H9 (cell line): Measurements from ENCODE around the gene SPTBN5. TPM values are rescaled to one million over a fixed set of nuclear protein-coding genes. Genes with fewer than 3 reads are reported as not detected.

Experiments
- DNase-seq: peaks from one replicate; pipeline ENCODE4 v3.0.0-alpha.2; 2017
- H2AFZ ChIP-seq: one replicate; pipeline ENCODE4 v1.6.1; 2013; ENCODE audit warnings: mild to moderate bottlenecking, low read length, control low read depth, moderate library complexity
- H2AK5ac ChIP-seq: 2 replicates; pipeline ENCODE4 v1.6.1; 2013; ENCODE audit warnings: low read length, control low read depth, mixed read lengths; ENCODE audit not compliant: insufficient read length
- H2BK120ac ChIP-seq: one replicate; pipeline ENCODE4 v1.6.1; 2013; ENCODE audit warnings: low read depth, mild to moderate bottlenecking, low read length, control low read depth, inconsistent platforms; ENCODE audit not compliant: poor library complexity, severe bottlenecking
- H2BK12ac ChIP-seq: 2 replicates; pipeline ENCODE4 v1.6.1; 2013; ENCODE audit warnings: low read length, control low read depth, mixed read lengths, low read depth; ENCODE audit not compliant: insufficient read length
- H2BK15ac ChIP-seq: 2 replicates; pipeline ENCODE4 v1.6.1; 2013; ENCODE audit warnings: low read depth, low read length, control low read depth
- H2BK20ac ChIP-seq: one replicate; pipeline ENCODE4 v1.6.1; 2013; ENCODE audit warnings: low read depth, mild to moderate bottlenecking, low read length, control low read depth, inconsistent platforms; ENCODE audit not compliant: poor library complexity, severe bottlenecking
- H2BK5ac ChIP-seq: 2 replicates; pipeline ENCODE4 v1.6.1; 2013; ENCODE audit warnings: low read length, control low read depth, mixed read lengths; ENCODE audit not compliant: insufficient read length
- H3K14ac ChIP-seq: 2 replicates; pipeline ENCODE4 v1.6.1; 2013; ENCODE audit warnings: low read length, control low read depth; ENCODE audit not compliant: insufficient read depth
- H3K18ac ChIP-seq: 2 replicates; pipeline ENCODE4 v1.6.1; 2013; ENCODE audit warnings: low read depth, mild to moderate bottlenecking, mixed read lengths, low read length, control low read depth; ENCODE audit not compliant: insufficient read length
- H3K23ac ChIP-seq: 2 replicates; pipeline ENCODE4 v1.6.1; 2013; ENCODE audit warnings: low read length, control low read depth, mixed read lengths, low read depth; ENCODE audit not compliant: insufficient read length
- H3K23me2 ChIP-seq: 2 replicates; pipeline ENCODE4 v1.6.1; 2013; ENCODE audit warnings: low read depth, mild to moderate bottlenecking, mixed read lengths, low read length, control low read depth; ENCODE audit not compliant: insufficient read length, poor library complexity, severe bottlenecking
- H3K27ac ChIP-seq: 2 replicates; pipeline ENCODE4 v1.5.1; 2013; ENCODE audit warnings: low read length, control low read depth, mixed read lengths, low read depth; ENCODE audit not compliant: insufficient read length
- H3K27me3 ChIP-seq: 2 replicates; pipeline ENCODE4 v1.6.1; 2013; ENCODE audit warnings: low read length, control low read depth, inconsistent platforms; ENCODE audit not compliant: insufficient read depth
- H3K4ac ChIP-seq: 2 replicates; pipeline ENCODE4 v1.6.1; 2013; ENCODE audit warnings: low read depth, mild to moderate bottlenecking, control low read depth, inconsistent platforms, low read length, moderate library complexity
- H3K4me1 ChIP-seq: 2 replicates; pipeline ENCODE4 v1.6.1; 2013; ENCODE audit warnings: low read length, control low read depth, inconsistent platforms; ENCODE audit not compliant: insufficient read depth
- H3K4me2 ChIP-seq: 2 replicates; pipeline ENCODE4 v1.6.1; 2013; ENCODE audit warnings: low read length, control low read depth, mixed read lengths; ENCODE audit not compliant: insufficient read length, insufficient read depth
- H3K56ac ChIP-seq: 2 replicates; pipeline ENCODE4 v1.6.1; 2013; ENCODE audit warnings: low read depth, mild to moderate bottlenecking, mixed read lengths, low read length, control low read depth; ENCODE audit not compliant: insufficient read length
- H3K79me1 ChIP-seq: 2 replicates; pipeline ENCODE4 v1.6.1; 2013; ENCODE audit warnings: low read depth, mild to moderate bottlenecking, moderate library complexity, low read length, control low read depth, inconsistent platforms; ENCODE audit not compliant: insufficient read depth, poor library complexity, severe bottlenecking
- H3K79me2 ChIP-seq: 2 replicates; pipeline ENCODE4 v1.6.1; 2013; ENCODE audit warnings: low read length, control low read depth, inconsistent platforms; ENCODE audit not compliant: insufficient read depth
- H3K9ac ChIP-seq: 2 replicates; pipeline ENCODE4 v1.6.1; 2013; ENCODE audit warnings: low read length, control low read depth, mixed read lengths; ENCODE audit not compliant: insufficient read length; ENCODE audit errors: extremely low read depth
- H3K9me3 ChIP-seq: one replicate; pipeline ENCODE4 v1.6.1; 2013; ENCODE audit warnings: low read depth, low read length, inconsistent platforms; ENCODE audit not compliant: control insufficient read depth
- H3T11ph ChIP-seq: one replicate; pipeline ENCODE4 v1.6.1; 2013; ENCODE audit warnings: mild to moderate bottlenecking, low read length, control low read depth, inconsistent platforms
- H4K20me1 ChIP-seq: one replicate; pipeline ENCODE4 v1.6.1; 2013; ENCODE audit not compliant: control insufficient read depth, insufficient read length, insufficient read depth
- H4K5ac ChIP-seq: 2 replicates; pipeline ENCODE4 v1.6.1; 2013; ENCODE audit warnings: low read depth, mild to moderate bottlenecking, mixed read lengths, low read length, control low read depth; ENCODE audit not compliant: insufficient read length
- H4K8ac ChIP-seq: replicated peaks from 2 replicates; pipeline ENCODE4 v1.6.1; 2013; ENCODE audit warnings: low read length, control low read depth, mixed read lengths, low read depth; ENCODE audit not compliant: insufficient read length
- H4K91ac ChIP-seq: 2 replicates; pipeline ENCODE4 v1.6.1; 2013; ENCODE audit warnings: low read depth, mild to moderate bottlenecking, moderate library complexity, mixed read lengths, low read length, control low read depth; ENCODE audit not compliant: insufficient read length
- H3K27ac Mint-ChIP-seq, 3 experiments: 2 replicates in 2 of 3; 3 replicates in 1 of 3; pipeline ENCODE4 v1.8.0; 2020 to 2021; ENCODE audit warnings: mixed read lengths in 3 of 3, mild to moderate bottlenecking in 1 of 3, moderate library complexity in 1 of 3
- H3K27me3 Mint-ChIP-seq: 2 replicates; pipeline ENCODE4 v1.8.0; 2021; ENCODE audit warnings: low read depth, mild to moderate bottlenecking, moderate library complexity, mixed read lengths
- H3K36me3 Mint-ChIP-seq, 3 experiments: 2 replicates in 2 of 3; 3 replicates in 1 of 3; pipeline ENCODE4 v1.8.0; 2020 to 2021; ENCODE audit warnings: low read depth in 3 of 3, mixed read lengths in 3 of 3; ENCODE audit not compliant: insufficient read depth in 1 of 3
- H3K4me1 Mint-ChIP-seq, 2 experiments: 2 replicates each; pipeline ENCODE4 v1.8.0; 2020; ENCODE audit warnings: mixed read lengths in 2 of 2
- H3K4me3 Mint-ChIP-seq, 2 experiments: 2 replicates in 1 of 2; 3 replicates in 1 of 2; pipeline ENCODE4 v1.8.0; 2020 to 2021; ENCODE audit warnings: mild to moderate bottlenecking in 2 of 2, mixed read lengths in 2 of 2, moderate library complexity in 1 of 2
- H3K9me3 Mint-ChIP-seq, 2 experiments: 2 replicates in 1 of 2; 3 replicates in 1 of 2; pipeline ENCODE4 v1.8.0; 2020; ENCODE audit warnings: mild to moderate bottlenecking in 2 of 2, mixed read lengths in 2 of 2, moderate library complexity in 1 of 2
- CTCF ChIP-seq: fragments of 200-600 bp; sonication (generic); conservative IDR thresholded peaks from 3 replicates; pipeline ENCODE4 v1.8.0; 2021; ENCODE audit warnings: antibody characterized with exemption, mild to moderate bottlenecking
- WGBS: extraction: QIAGEN DNeasy Blood & Tissue Kit; methylation state at CpG from one replicate; pipeline ENCODE4 v1.1.7; 2013; ENCODE audit warnings: missing lambda C conversion rate, low lambda C conversion rate, mixed read lengths; ENCODE audit not compliant: insufficient read length; ENCODE audit errors: extremely low coverage; 5-methylcytosine and 5-hydroxymethylcytosine counted together
- total RNA-seq: library from RNA; stranded (reverse); gene quantifications from 2 replicates; pipeline ENCODE4 v1.2.1, GENCODE V29; 2021

SPTBN5 gene
- total RNA-seq, 1 experiment from 2014 or later, result 0.90 TPM

- H3K79me1 ChIP-seq, result no peaks in the 10 kb centered on the region
- H4K5ac ChIP-seq, result no peak overlapping the region
- no peak overlapping the region for H2BK15ac ChIP-seq
- H2AK5ac ChIP-seq, result no peak overlapping the region
- Mint-ChIP-seq H3K27ac (no peak overlapping the region), H3K4me1 (peaks cover 6 to 14% of the 10 kb centered on the region in 2 experiments), H3K27me3 (no peaks in the 10 kb centered on the region), H3K4me3 (no peak overlapping the region), H3K36me3 (peaks cover 0 to 8% (median 4%) of the 10 kb centered on the region in 3 experiments; a peak in 5 of 7 replicates), H3K9me3 (no peaks in the 10 kb centered on the region)
- no peak overlapping the region for H4K91ac ChIP-seq
- H3K4me1 ChIP-seq, result no peaks in the 10 kb centered on the region
- peaks cover 10% of the 10 kb centered on the region for H3K23me2 ChIP-seq
- H2BK120ac ChIP-seq, result no peak overlapping the region
- no peak overlapping the region for H3K56ac ChIP-seq
- H2BK5ac ChIP-seq, result no peak overlapping the region
- H2BK12ac ChIP-seq, result no peak overlapping the region
- H2BK20ac ChIP-seq, result no peak overlapping the region
- no peaks in the 10 kb centered on the region for H3K79me2 ChIP-seq
- no CpG with 5 or more reads among the region's 11 CpGs for WGBS
- H3K27ac ChIP-seq, result no peak overlapping the region
- no peak overlapping the region for H3T11ph ChIP-seq
- no peak for TF ChIP-seq CTCF
- no peak overlapping the region for H3K23ac ChIP-seq
- no peak overlapping the region for H2AFZ ChIP-seq
- H3K14ac ChIP-seq, result no peak overlapping the region
- H4K20me1 ChIP-seq, result no peaks in the 10 kb centered on the region
- no peak overlapping the region for H3K9ac ChIP-seq
- no peak overlapping the region for H3K18ac ChIP-seq
- no peak overlapping the region for H4K8ac ChIP-seq
- no peaks in the 10 kb centered on the region for H3K27me3 ChIP-seq
- DNase-seq, result no peak
- H3K4ac ChIP-seq, result no peak overlapping the region
- H3K4me2 ChIP-seq, result no peak overlapping the region
- H3K9me3 ChIP-seq, result no peaks in the 10 kb centered on the region
Observed at GRCh38 chr15:41823502-41823901, 70.4 kb downstream of the SPTBN5 start.
